HepG2 (cell line): ENCODE results near the gene ANKZF1. TPM values are rescaled to one million over a fixed set of nuclear protein-coding genes. Genes with fewer than 3 reads are reported as not detected.

Source experiments
- ARHGAP35 ChIP-seq: sonication (generic); formaldehyde crosslinking; IDR thresholded peaks from 2 replicates; pipeline ENCODE4 v1.9.0; 2022; ENCODE audit warnings: mild to moderate bottlenecking, inconsistent platforms, moderate library complexity, missing genetic modification reagents, borderline replicate concordance
- ARID2 ChIP-seq: sonication (generic); formaldehyde crosslinking; IDR thresholded peaks from 2 replicates; pipeline ENCODE4 v1.8.1; 2022; ENCODE audit warnings: mild to moderate bottlenecking, missing genetic modification reagents, borderline replicate concordance
- BHLHE40 ChIP-seq: IDR thresholded peaks from 2 replicates; pipeline ENCODE4 v1.6.1; 2011; ENCODE audit warnings: low read length, improper control_type of control experiment
- ERF ChIP-seq: IDR thresholded peaks from 2 replicates; pipeline ENCODE4 v1.6.1; 2018; ENCODE audit warnings: missing biosample characterization, missing genetic modification reagents
- FOSL2 ChIP-seq: sonication (generic); formaldehyde crosslinking; IDR thresholded peaks from 2 replicates; pipeline ENCODE4 v1.4.0; 2020; ENCODE audit warnings: missing genetic modification reagents
- HNRNPL ChIP-seq: fragments of 200-400 bp; formaldehyde crosslinking; IDR thresholded peaks from 2 replicates; pipeline ENCODE4 v1.6.1; 2017; ENCODE audit warnings: mild to moderate bottlenecking, low read depth, low read length
- KDM5B ChIP-seq: sonication (generic); formaldehyde crosslinking; IDR thresholded peaks from 2 replicates; pipeline ENCODE4 v1.4.0; 2020; ENCODE audit warnings: missing genetic modification reagents, mild to moderate bottlenecking, borderline replicate concordance
- RXRB ChIP-seq: IDR thresholded peaks from 2 replicates; pipeline ENCODE4 v1.6.1; 2016; ENCODE audit warnings: borderline replicate concordance, missing genetic modification reagents, missing compliant biosample characterization
- SAFB2 ChIP-seq: sonication (generic); formaldehyde crosslinking; IDR thresholded peaks from 2 replicates; pipeline ENCODE4 v1.5.1; 2020; ENCODE audit warnings: missing genetic modification reagents, low read depth, mild to moderate bottlenecking, borderline replicate concordance
- SAP130 ChIP-seq: IDR thresholded peaks from 2 replicates; pipeline ENCODE4 v1.6.1; 2016; ENCODE audit warnings: low read depth
- SP1 ChIP-seq, 2 experiments: fragments of 450-650 bp in 1 of 2; sonication (generic) in 1 of 2; formaldehyde crosslinking in 1 of 2; IDR thresholded peaks; 2 replicates each; pipeline versions ENCODE4 v1.4.0 to v1.6.1; 2016 to 2020; ENCODE audit warnings: missing genetic modification reagents in 1 of 2
- ZNF335 ChIP-seq: sonication (generic); formaldehyde crosslinking; IDR thresholded peaks from 2 replicates; pipeline ENCODE4 v1.4.0; 2020; ENCODE audit warnings: missing genetic modification reagents
- ZNF33B ChIP-seq: sonication (generic); formaldehyde crosslinking; IDR thresholded peaks from 2 replicates; pipeline ENCODE4 v1.5.1; 2020; ENCODE audit warnings: mild to moderate bottlenecking, missing genetic modification reagents
- ZNF615 ChIP-seq: sonication (generic); formaldehyde crosslinking; IDR thresholded peaks from 2 replicates; pipeline ENCODE4 v1.5.0; 2020; ENCODE audit warnings: mild to moderate bottlenecking, missing genetic modification reagents, borderline replicate concordance
- polyA plus RNA-seq, 8 experiments: library from polyadenylated mRNA; depleted of rRNA in 3 of 8; stranded (reverse) in 7 of 8; unstranded in 1 of 8; fragments of >200 nt; fragmentation: Illumina TruSeq in 4 of 8; extraction: Trizol in 4 of 8; gene quantifications; 2 replicates each; pipeline versions ENCODE4 v1.2.1 to v1.2.3, GENCODE V29; 2011 to 2016; ENCODE audit warnings: low read depth in 4 of 8, missing spikeins in 1 of 8, mixed read lengths in 1 of 8; ENCODE audit not compliant: insufficient read depth in 1 of 8
- total RNA-seq, 5 experiments: library from RNA; depleted of rRNA; stranded (reverse); fragments of >200 nt; fragmentation: Illumina TruSeq; extraction: Trizol; gene quantifications; 2 replicates each; pipeline ENCODE4 v1.2.3, GENCODE V29; 2016; ENCODE audit warnings: low read depth in 1 of 5
- TF ChIP-seq, protein P1 (sequence below): sonication (generic); formaldehyde crosslinking; IDR thresholded peaks from 2 replicates; pipeline ENCODE4 v1.4.0; 2020; ENCODE audit warnings: missing genetic modification reagents
- TF ChIP-seq, protein P2 (sequence below), 2 experiments: sonication (generic) in 1 of 2; formaldehyde crosslinking in 1 of 2; IDR thresholded peaks; 2 replicates each; pipeline versions ENCODE4 v1.5.1 to v1.6.1; 2011 to 2020; ENCODE audit warnings: borderline replicate concordance in 1 of 2, low read depth in 1 of 2, low read length in 1 of 2, mild to moderate bottlenecking in 1 of 2, missing genetic modification reagents in 1 of 2, moderate library complexity in 1 of 2
- TF ChIP-seq, protein P3 (sequence below): sonication (generic); formaldehyde crosslinking; conservative IDR thresholded peaks from 2 replicates; pipeline ENCODE4 v1.4.0; 2020; ENCODE audit warnings: mild to moderate bottlenecking, missing genetic modification reagents, moderate library complexity
- TF ChIP-seq, protein P4 (sequence below): sonication (generic); formaldehyde crosslinking; IDR thresholded peaks from 2 replicates; pipeline ENCODE4 v1.4.0; 2020; ENCODE audit warnings: missing genetic modification reagents

ANKZF1 gene
- total and polyA plus RNA-seq, 2 of the 13 experiments (the other 11 are each of a cell fraction or from before 2014, with no cell fraction given) = 25.3 to 128 TPM

DNA sequence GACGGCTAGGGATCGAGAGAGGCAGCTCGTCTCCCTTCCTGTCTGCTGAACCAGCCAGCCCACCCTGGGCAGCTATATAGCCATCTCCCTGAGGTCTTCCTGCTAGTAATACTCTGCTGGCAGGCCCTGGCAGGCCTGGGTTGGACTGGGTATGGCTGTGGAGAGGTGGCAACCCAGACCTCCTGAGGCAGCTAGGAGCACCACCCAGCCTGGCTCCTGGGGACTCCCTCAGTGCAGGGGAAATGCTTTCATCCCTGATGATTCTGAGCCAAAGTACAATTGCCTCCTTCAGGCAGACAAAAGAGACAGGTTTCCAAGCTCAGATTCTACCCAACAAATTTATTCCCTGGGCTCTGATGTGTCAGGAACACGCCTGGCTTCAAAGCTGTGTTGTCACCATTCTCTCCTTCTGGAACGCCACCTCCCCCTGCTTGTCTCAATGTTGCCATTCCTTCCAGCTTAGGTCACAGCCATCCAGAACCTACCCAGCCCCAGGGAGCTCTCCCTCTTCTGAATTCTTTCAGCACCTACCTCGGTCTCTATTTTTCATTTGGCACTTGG, 44.8 kb downstream of the ANKZF1 start (continued):
- TF ChIP-seq, protein P1, sequence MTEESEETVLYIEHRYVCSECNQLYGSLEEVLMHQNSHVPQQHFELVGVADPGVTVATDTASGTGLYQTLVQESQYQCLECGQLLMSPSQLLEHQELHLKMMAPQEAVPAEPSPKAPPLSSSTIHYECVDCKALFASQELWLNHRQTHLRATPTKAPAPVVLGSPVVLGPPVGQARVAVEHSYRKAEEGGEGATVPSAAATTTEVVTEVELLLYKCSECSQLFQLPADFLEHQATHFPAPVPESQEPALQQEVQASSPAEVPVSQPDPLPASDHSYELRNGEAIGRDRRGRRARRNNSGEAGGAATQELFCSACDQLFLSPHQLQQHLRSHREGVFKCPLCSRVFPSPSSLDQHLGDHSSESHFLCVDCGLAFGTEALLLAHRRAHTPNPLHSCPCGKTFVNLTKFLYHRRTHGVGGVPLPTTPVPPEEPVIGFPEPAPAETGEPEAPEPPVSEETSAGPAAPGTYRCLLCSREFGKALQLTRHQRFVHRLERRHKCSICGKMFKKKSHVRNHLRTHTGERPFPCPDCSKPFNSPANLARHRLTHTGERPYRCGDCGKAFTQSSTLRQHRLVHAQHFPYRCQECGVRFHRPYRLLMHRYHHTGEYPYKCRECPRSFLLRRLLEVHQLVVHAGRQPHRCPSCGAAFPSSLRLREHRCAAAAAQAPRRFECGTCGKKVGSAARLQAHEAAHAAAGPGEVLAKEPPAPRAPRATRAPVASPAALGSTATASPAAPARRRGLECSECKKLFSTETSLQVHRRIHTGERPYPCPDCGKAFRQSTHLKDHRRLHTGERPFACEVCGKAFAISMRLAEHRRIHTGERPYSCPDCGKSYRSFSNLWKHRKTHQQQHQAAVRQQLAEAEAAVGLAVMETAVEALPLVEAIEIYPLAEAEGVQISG (CRISPR knock-in tag) = 0 out of 2 replicates have a peak, but pooled peaks have one; percentile 18
- TF ChIP-seq SAFB2 (CRISPR knock-in tag) (no peak), KDM5B (CRISPR knock-in tag) (no peak), ERF (no peak), SP1 (IDR thresholded peaks at IDR 0.05) (no peak), SP1 (CRISPR knock-in tag; IDR thresholded peaks at IDR 0.05) (no peak), HNRNPL (no peak), ZNF33B (no peak), ZNF335 (CRISPR knock-in tag) (0 out of 2 replicates have a peak, but pooled peaks have one; percentile 39), SAP130 (CRISPR knock-in tag) (0 out of 2 replicates have a peak, but pooled peaks have one; percentile 39), FOSL2 (peak; percentile 44), ARHGAP35 (CRISPR knock-in tag) (no peak), BHLHE40 (0 out of 2 replicates have a peak, but pooled peaks have one; percentile 35), ARID2 (CRISPR knock-in tag) (no peak), ZNF615 (CRISPR knock-in tag) (no peak), RXRB (CRISPR knock-in tag) (no peak)
- TF ChIP-seq, protein P2, sequence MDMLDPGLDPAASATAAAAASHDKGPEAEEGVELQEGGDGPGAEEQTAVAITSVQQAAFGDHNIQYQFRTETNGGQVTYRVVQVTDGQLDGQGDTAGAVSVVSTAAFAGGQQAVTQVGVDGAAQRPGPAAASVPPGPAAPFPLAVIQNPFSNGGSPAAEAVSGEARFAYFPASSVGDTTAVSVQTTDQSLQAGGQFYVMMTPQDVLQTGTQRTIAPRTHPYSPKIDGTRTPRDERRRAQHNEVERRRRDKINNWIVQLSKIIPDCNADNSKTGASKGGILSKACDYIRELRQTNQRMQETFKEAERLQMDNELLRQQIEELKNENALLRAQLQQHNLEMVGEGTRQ (IDR thresholded peaks at IDR 0.05; ENCODE audit: low read depth, low read length) = no peak
- TF ChIP-seq, protein P2 (CRISPR knock-in tag; IDR thresholded peaks at IDR 0.05; ENCODE audit: borderline replicate concordance) = no peak
- TF ChIP-seq, protein P3, sequence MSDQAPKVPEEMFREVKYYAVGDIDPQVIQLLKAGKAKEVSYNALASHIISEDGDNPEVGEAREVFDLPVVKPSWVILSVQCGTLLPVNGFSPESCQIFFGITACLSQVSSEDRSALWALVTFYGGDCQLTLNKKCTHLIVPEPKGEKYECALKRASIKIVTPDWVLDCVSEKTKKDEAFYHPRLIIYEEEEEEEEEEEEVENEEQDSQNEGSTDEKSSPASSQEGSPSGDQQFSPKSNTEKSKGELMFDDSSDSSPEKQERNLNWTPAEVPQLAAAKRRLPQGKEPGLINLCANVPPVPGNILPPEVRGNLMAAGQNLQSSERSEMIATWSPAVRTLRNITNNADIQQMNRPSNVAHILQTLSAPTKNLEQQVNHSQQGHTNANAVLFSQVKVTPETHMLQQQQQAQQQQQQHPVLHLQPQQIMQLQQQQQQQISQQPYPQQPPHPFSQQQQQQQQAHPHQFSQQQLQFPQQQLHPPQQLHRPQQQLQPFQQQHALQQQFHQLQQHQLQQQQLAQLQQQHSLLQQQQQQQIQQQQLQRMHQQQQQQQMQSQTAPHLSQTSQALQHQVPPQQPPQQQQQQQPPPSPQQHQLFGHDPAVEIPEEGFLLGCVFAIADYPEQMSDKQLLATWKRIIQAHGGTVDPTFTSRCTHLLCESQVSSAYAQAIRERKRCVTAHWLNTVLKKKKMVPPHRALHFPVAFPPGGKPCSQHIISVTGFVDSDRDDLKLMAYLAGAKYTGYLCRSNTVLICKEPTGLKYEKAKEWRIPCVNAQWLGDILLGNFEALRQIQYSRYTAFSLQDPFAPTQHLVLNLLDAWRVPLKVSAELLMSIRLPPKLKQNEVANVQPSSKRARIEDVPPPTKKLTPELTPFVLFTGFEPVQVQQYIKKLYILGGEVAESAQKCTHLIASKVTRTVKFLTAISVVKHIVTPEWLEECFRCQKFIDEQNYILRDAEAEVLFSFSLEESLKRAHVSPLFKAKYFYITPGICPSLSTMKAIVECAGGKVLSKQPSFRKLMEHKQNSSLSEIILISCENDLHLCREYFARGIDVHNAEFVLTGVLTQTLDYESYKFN = no peak
- TF ChIP-seq, protein P4, sequence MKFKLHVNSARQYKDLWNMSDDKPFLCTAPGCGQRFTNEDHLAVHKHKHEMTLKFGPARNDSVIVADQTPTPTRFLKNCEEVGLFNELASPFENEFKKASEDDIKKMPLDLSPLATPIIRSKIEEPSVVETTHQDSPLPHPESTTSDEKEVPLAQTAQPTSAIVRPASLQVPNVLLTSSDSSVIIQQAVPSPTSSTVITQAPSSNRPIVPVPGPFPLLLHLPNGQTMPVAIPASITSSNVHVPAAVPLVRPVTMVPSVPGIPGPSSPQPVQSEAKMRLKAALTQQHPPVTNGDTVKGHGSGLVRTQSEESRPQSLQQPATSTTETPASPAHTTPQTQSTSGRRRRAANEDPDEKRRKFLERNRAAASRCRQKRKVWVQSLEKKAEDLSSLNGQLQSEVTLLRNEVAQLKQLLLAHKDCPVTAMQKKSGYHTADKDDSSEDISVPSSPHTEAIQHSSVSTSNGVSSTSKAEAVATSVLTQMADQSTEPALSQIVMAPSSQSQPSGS (CRISPR knock-in tag) = 0 out of 2 replicates have a peak, but pooled peaks have one; percentile 28
